Ectodermal cell (in vitro differentiated cells): ENCODE measurements around the gene ZNF514. TPM values are rescaled to one million over a fixed set of nuclear protein-coding genes. Genes with fewer than 3 reads are reported as not detected.
A peak's percentile ranks its signal among the peaks of the same experiment; 100 is the strongest.
"Not testable (repeated sequence)": the region's sequence is repeated elsewhere in the genome, so short reads cannot be mapped to it uniquely, and the experiment has no call there.

Experiments used
- H3K27ac ChIP-seq: 2 replicates; pipeline ENCODE4 v1.7.0; 2013; ENCODE audit warnings: mild to moderate bottlenecking, low read depth, low read length; ENCODE audit not compliant: insufficient read depth, poor library complexity, severe bottlenecking
- H3K27me3 ChIP-seq: 2 replicates; pipeline ENCODE4 v1.7.0; 2013; ENCODE audit warnings: mild to moderate bottlenecking, low read length; ENCODE audit not compliant: insufficient read depth, control insufficient read depth, poor library complexity, severe bottlenecking
- H3K36me3 ChIP-seq: one replicate; pipeline ENCODE4 v1.7.0; 2013; ENCODE audit warnings: low read length; ENCODE audit not compliant: control insufficient read depth, insufficient read depth
- H3K4me1 ChIP-seq: one replicate; pipeline ENCODE4 v1.7.0; 2013; ENCODE audit warnings: low read length; ENCODE audit not compliant: control insufficient read depth, insufficient read depth
- H3K4me3 ChIP-seq: 2 replicates; pipeline ENCODE4 v1.7.0; 2013; ENCODE audit warnings: low read depth, low read length, control low read depth; ENCODE audit not compliant: insufficient read depth
- H3K9me3 ChIP-seq: 2 replicates; pipeline ENCODE4 v1.7.0; 2013; ENCODE audit warnings: mild to moderate bottlenecking, low read length, moderate library complexity; ENCODE audit not compliant: control insufficient read depth
- WGBS, 2 experiments: methylation state at CpG; one replicate each; pipeline ENCODE4 v1.1.7; 2013; ENCODE audit warnings: missing lambda C conversion rate in 2 of 2; 5-methylcytosine and 5-hydroxymethylcytosine counted together
- polyA plus RNA-seq, 4 experiments: library from polyadenylated mRNA; stranded (reverse); fragments of 50-300 nt; gene quantifications; one replicate each; pipeline ENCODE4 v1.2.3, GENCODE V29; 2013

Gene ZNF514
- 27.5 TPM for polyA plus RNA-seq (2013, experiment 1 of 4)
- polyA plus RNA-seq (2013, experiment 2 of 4) = 25.6 TPM
- polyA plus RNA-seq (2013, experiment 3 of 4) = 23.3 TPM
- 27.2 TPM for polyA plus RNA-seq (2013, experiment 4 of 4)

- peaks cover 7% of the 10 kb centered on the region for H3K27me3 ChIP-seq
- WGBS, 2 experiments = 11 to 12% methylated on average over 64 of the region's 64 CpGs
- peaks cover 9% of the 10 kb centered on the region for H3K36me3 ChIP-seq
- H3K4me1 ChIP-seq = peaks cover 3% of the 10 kb centered on the region
- H3K27ac ChIP-seq = no peak within 1 kb of the TSS
- no peaks in the 10 kb centered on the region for H3K9me3 ChIP-seq
- H3K4me3 ChIP-seq = peak within 1 kb of the TSS; percentile 69
These were observed at the start of gene ZNF514 for GRCh38 chr2:95159690-95160449. ZNF514 (minus strand) TSS chr2:95159848; CDS start chr2:95153253, 6,595 bp downstream.

- peaks cover 8% of the 10 kb centered on the region for H3K4me1 ChIP-seq
- H3K4me3 ChIP-seq = peak overlapping the region; percentile 74
- H3K9me3 ChIP-seq = no peaks in the 10 kb centered on the region
- peaks cover 7% of the 10 kb centered on the region for H3K27me3 ChIP-seq
- H3K36me3 ChIP-seq = peaks cover 41% of the 10 kb centered on the region
- H3K27ac ChIP-seq = no peak overlapping the region
- WGBS, 2 experiments = 78 to 80% methylated on average over 5 of the region's 6 CpGs
These were observed 48.5 kb upstream of the ZNF514 start for GRCh38 chr2:95208106-95208505.

GRCh38 chr2:95207111-95207961, 47.7 kb upstream of the ZNF514 start, which contains the start of gene ZNF892:
ZNF892 (plus strand) TSS chr2:95207521; CDS start chr2:95207816, 295 bp downstream.
- peaks cover 8% of the 10 kb centered on the region for H3K4me1 ChIP-seq
- H3K27ac ChIP-seq = no peak within 1 kb of the TSS
- peak within 1 kb of the TSS; percentile 74 for H3K4me3 ChIP-seq
- 1% methylated on average over 74 of the region's 74 CpGs for WGBS, 2 experiments
- peaks cover 33% of the 10 kb centered on the region for H3K36me3 ChIP-seq
- H3K27me3 ChIP-seq = peaks cover 7% of the 10 kb centered on the region
- H3K9me3 ChIP-seq = no peaks in the 10 kb centered on the region

GRCh38 chr2:95206096-95206495, 46.4 kb upstream of the ZNF514 start:
- 8 to 10% methylated on average over 10 of the region's 10 CpGs for WGBS, 2 experiments
- H3K9me3 ChIP-seq = no peaks in the 10 kb centered on the region
- H3K36me3 ChIP-seq = peaks cover 21% of the 10 kb centered on the region
- H3K27me3 ChIP-seq = peaks cover 7% of the 10 kb centered on the region
- H3K4me1 ChIP-seq = peaks cover 8% of the 10 kb centered on the region
- H3K4me3 ChIP-seq = peak overlapping the region; percentile 16
- no peak overlapping the region for H3K27ac ChIP-seq

- Histone ChIP-seq H3K36me3 (peaks cover 10% of the 10 kb centered on the region), H3K9me3 (no peaks in the 10 kb centered on the region), H3K4me1 (peaks cover 8% of the 10 kb centered on the region), H3K27me3 (peaks cover 7% of the 10 kb centered on the region), H3K27ac (no peak overlapping the region), H3K4me3 (no peak overlapping the region)
- WGBS, 2 experiments = 76 to 96% methylated on average over 1 to 2 of the region's 2 CpGs
These were observed 44.7 kb upstream of the ZNF514 start for GRCh38 chr2:95204396-95204795.

- H3K9me3 ChIP-seq = no peaks in the 10 kb centered on the region
- peaks cover 8% of the 10 kb centered on the region for H3K4me1 ChIP-seq
- no peak overlapping the region for H3K27ac ChIP-seq
- peaks cover 5% of the 10 kb centered on the region for H3K36me3 ChIP-seq
- no peak overlapping the region for H3K4me3 ChIP-seq
- 92 to 95% methylated on average over 4 of the region's 4 CpGs for WGBS, 2 experiments
- peaks cover 7% of the 10 kb centered on the region for H3K27me3 ChIP-seq
These were observed 44.3 kb upstream of the ZNF514 start for GRCh38 chr2:95203911-95204310.

GRCh38 chr2:95192956-95193355, 33.3 kb upstream of the ZNF514 start:
- 20 to 22% methylated on average over 14 to 15 of the region's 15 CpGs for WGBS, 2 experiments
- H3K27ac ChIP-seq = not testable (repeated sequence)

GRCh38 chr2:95185973-95186372, 26.3 kb upstream of the ZNF514 start:
- peaks cover 7% of the 10 kb centered on the region for H3K36me3 ChIP-seq
- no peaks in the 10 kb centered on the region for H3K27me3 ChIP-seq
- no peak overlapping the region for H3K4me3 ChIP-seq
- no peaks in the 10 kb centered on the region for H3K9me3 ChIP-seq
- no peaks in the 10 kb centered on the region for H3K4me1 ChIP-seq
- 75 to 93% methylated on average over 1 to 2 of the region's 2 CpGs for WGBS, 2 experiments
- no peak overlapping the region for H3K27ac ChIP-seq

More at GRCh38 chr2:95192956-95193355, 33.3 kb upstream of the ZNF514 start:
- not testable (repeated sequence) for H3K27me3 ChIP-seq, H3K9me3 ChIP-seq, H3K36me3 ChIP-seq, H3K4me3 ChIP-seq, H3K4me1 ChIP-seq

GRCh38 chr2:95185197-95185596, 25.5 kb upstream of the ZNF514 start:
- Histone ChIP-seq H3K4me1 (no peaks in the 10 kb centered on the region), H3K9me3 (no peaks in the 10 kb centered on the region), H3K4me3 (no peak overlapping the region), H3K36me3 (peaks cover 13% of the 10 kb centered on the region), H3K27me3 (no peaks in the 10 kb centered on the region), H3K27ac (no peak overlapping the region)
- WGBS, 2 experiments = 95 to 96% methylated on average over 3 of the region's 3 CpGs

- H3K9me3 ChIP-seq = no peaks in the 10 kb centered on the region
- no peak overlapping the region for H3K27ac ChIP-seq
- no peaks in the 10 kb centered on the region for H3K27me3 ChIP-seq
- WGBS, 2 experiments = 96 to 98% methylated on average over 18 of the region's 18 CpGs
- no peaks in the 10 kb centered on the region for H3K4me1 ChIP-seq
- peaks cover 13% of the 10 kb centered on the region for H3K36me3 ChIP-seq
- H3K4me3 ChIP-seq = no peak overlapping the region
These were observed 22.1 kb upstream of the ZNF514 start for GRCh38 chr2:95181774-95182173.
